WTC11 (cell line): ENCODE results near the gene NAV2. TPM values are rescaled to one million over a fixed set of nuclear protein-coding genes. Genes with fewer than 3 reads are reported as not detected.

ENCODE experiments used
- ATAC-seq: fragments of 200-7000 bp; cut with Tn5 transposase; 2 replicates; pipeline ENCODE4 v1.10.0; 2021; ENCODE audit warnings: mild to moderate bottlenecking, moderate library complexity
- CTCF ChIA-PET: fragments of 300-600 bp; sonication (Branson Sonifier 250); formaldehyde crosslinking; loops from one replicate; lab custom pipeline; 2021; ENCODE audit warnings: antibody characterized with exemption; lab: Charles Lee
- POLR2A ChIA-PET: fragments of 350-600 bp; sonication (Branson Sonifier 250); formaldehyde crosslinking; loops from one replicate; lab custom pipeline; 2021; ENCODE audit warnings: antibody characterized with exemption; lab: Charles Lee
- DNase-seq: peaks from one replicate; pipeline ENCODE4 v3.0.0; 2021; ENCODE audit warnings: low spot score
- H3K27ac Mint-ChIP-seq: 2 replicates; pipeline ENCODE4 v1.8.0; 2021; ENCODE audit warnings: mixed read lengths
- H3K27me3 Mint-ChIP-seq: 2 replicates; pipeline ENCODE4 v1.8.0; 2021; ENCODE audit warnings: low read depth, mild to moderate bottlenecking, moderate library complexity, mixed read lengths
- H3K36me3 Mint-ChIP-seq: 2 replicates; pipeline ENCODE4 v1.8.0; 2021; ENCODE audit warnings: mixed read lengths
- H3K4me1 Mint-ChIP-seq: 2 replicates; pipeline ENCODE4 v1.8.0; 2022; ENCODE audit warnings: mixed read lengths
- H3K4me3 Mint-ChIP-seq: 2 replicates; pipeline ENCODE4 v1.8.0; 2021; ENCODE audit warnings: mild to moderate bottlenecking, moderate library complexity, mixed read lengths
- H3K9me3 Mint-ChIP-seq: 2 replicates; pipeline ENCODE4 v1.8.0; 2021; ENCODE audit warnings: mixed read lengths
- FOXJ3 ChIP-seq: sonication (generic); formaldehyde crosslinking; IDR thresholded peaks from 2 replicates; pipeline ENCODE4 v1.9.0; 2021; ENCODE audit warnings: missing genetic modification reagents, mild to moderate bottlenecking, borderline replicate concordance
- FOXP1 ChIP-seq: sonication (generic); formaldehyde crosslinking; IDR thresholded peaks from 2 replicates; pipeline ENCODE4 v1.8.0; 2022; ENCODE audit warnings: missing genetic modification reagents, mild to moderate bottlenecking, moderate library complexity, borderline replicate concordance
- GRHL2 ChIP-seq: fragments of 250-450 bp; sonication (Bioruptor Pico); IDR thresholded peaks from 2 replicates; pipeline ENCODE4 v1.8.0; 2022; ENCODE audit warnings: mild to moderate bottlenecking, moderate library complexity; ENCODE audit not compliant: insufficient replicate concordance, severe bottlenecking
- GTF2I ChIP-seq: fragments of 250-450 bp; sonication (Bioruptor Pico); conservative IDR thresholded peaks from 2 replicates; pipeline ENCODE4 v1.4.0; 2021; ENCODE audit warnings: mild to moderate bottlenecking
- JUN ChIP-seq: sonication (generic); formaldehyde crosslinking; IDR thresholded peaks from 2 replicates; pipeline ENCODE4 v1.8.0; 2023; ENCODE audit warnings: mild to moderate bottlenecking, missing genetic modification reagents
- MXD4 ChIP-seq: fragments of 250-450 bp; sonication (Bioruptor Pico); IDR thresholded peaks from 2 replicates; pipeline ENCODE4 v1.8.0; 2021; ENCODE audit warnings: mild to moderate bottlenecking, moderate library complexity, borderline replicate concordance
- NFE2L1 ChIP-seq: sonication (generic); formaldehyde crosslinking; IDR thresholded peaks from 2 replicates; pipeline ENCODE4 v1.8.1; 2023; ENCODE audit warnings: missing genetic modification reagents
- RORB ChIP-seq: fragments of 250-450 bp; sonication (Bioruptor Pico); IDR thresholded peaks from 2 replicates; pipeline ENCODE4 v1.9.0; 2021; ENCODE audit warnings: mild to moderate bottlenecking
- TCF7 ChIP-seq: sonication (generic); formaldehyde crosslinking; IDR thresholded peaks from 2 replicates; pipeline ENCODE4 v1.8.0; 2022; ENCODE audit warnings: mild to moderate bottlenecking, low read depth, missing genetic modification reagents, moderate library complexity
- TEAD1 ChIP-seq: sonication (generic); formaldehyde crosslinking; IDR thresholded peaks from 2 replicates; pipeline ENCODE4 v1.8.0; 2022; ENCODE audit warnings: mild to moderate bottlenecking, missing genetic modification reagents
- ZNF396 ChIP-seq: fragments of 250-450 bp; sonication (Bioruptor Pico); IDR thresholded peaks from 2 replicates; pipeline ENCODE4 v1.8.0; 2021; ENCODE audit warnings: mild to moderate bottlenecking, moderate library complexity, borderline replicate concordance
- ZNF671 ChIP-seq: fragments of 250-450 bp; sonication (Bioruptor Pico); IDR thresholded peaks from 2 replicates; pipeline ENCODE4 v1.8.0; 2021; ENCODE audit warnings: mild to moderate bottlenecking
- total RNA-seq: library from RNA; stranded (reverse); gene quantifications from 3 replicates; pipeline ENCODE4 v1.2.3, GENCODE V29; 2021
- TF ChIP-seq, protein P1 (sequence below): sonication (generic); formaldehyde crosslinking; IDR thresholded peaks from 2 replicates; pipeline ENCODE4 v1.8.0; 2022; ENCODE audit warnings: mild to moderate bottlenecking, missing genetic modification reagents
- TF ChIP-seq, protein P2 (sequence below): fragments of 250-450 bp; sonication (Bioruptor Pico); IDR thresholded peaks from 2 replicates; pipeline ENCODE4 v1.9.0; 2021; ENCODE audit warnings: mild to moderate bottlenecking, borderline replicate concordance
- TF ChIP-seq, protein P3 (sequence below): sonication (generic); formaldehyde crosslinking; IDR thresholded peaks from 2 replicates; pipeline ENCODE4 v1.8.1; 2022; ENCODE audit warnings: low read depth, mild to moderate bottlenecking, moderate library complexity, missing genetic modification reagents, borderline replicate concordance
- TF ChIP-seq, protein P4 (sequence below): sonication (generic); formaldehyde crosslinking; IDR thresholded peaks from 2 replicates; pipeline ENCODE4 v1.8.1; 2022; ENCODE audit warnings: mild to moderate bottlenecking, moderate library complexity, missing genetic modification reagents
- TF ChIP-seq, protein P5 (sequence below): sonication (generic); formaldehyde crosslinking; conservative IDR thresholded peaks from 2 replicates; pipeline ENCODE4 v1.8.1; 2023; ENCODE audit warnings: mild to moderate bottlenecking, low read depth, missing genetic modification reagents, moderate library complexity
- TF ChIP-seq, protein P6 (sequence below): sonication (generic); formaldehyde crosslinking; IDR thresholded peaks from 2 replicates; pipeline ENCODE4 v1.8.1; 2023; ENCODE audit warnings: mild to moderate bottlenecking, missing genetic modification reagents
- TF ChIP-seq, protein P7 (sequence below): sonication (generic); formaldehyde crosslinking; IDR thresholded peaks from 2 replicates; pipeline ENCODE4 v1.8.0; 2022; ENCODE audit warnings: missing genetic modification reagents

Gene NAV2
- total RNA-seq, 1 experiment from 2014 or later = 42.8 TPM

DNA sequence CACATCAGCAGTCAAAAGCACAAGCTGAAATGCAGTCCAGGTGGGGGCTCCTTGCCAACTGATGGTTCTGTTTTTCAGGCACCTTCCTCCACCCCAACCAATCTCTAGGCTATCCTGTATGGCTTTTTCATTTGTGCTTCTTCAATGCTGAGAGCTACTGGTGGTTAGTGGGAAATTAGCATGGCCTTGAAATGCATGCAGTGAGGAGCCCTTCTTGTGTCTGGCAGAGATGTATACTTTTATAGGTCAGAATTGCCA, 167.4 kb downstream of the NAV2 start:
- peaks cover 20% of the 10 kb centered on the region for H3K4me1 Mint-ChIP-seq
- no peaks in the 10 kb centered on the region for H3K27me3 Mint-ChIP-seq
- H3K36me3 Mint-ChIP-seq = peaks cover 28% of the 10 kb centered on the region
- ATAC-seq (no peak), DNase-seq (no peak)
- no peaks in the 10 kb centered on the region for H3K9me3 Mint-ChIP-seq
- CTCF ChIA-PET = no interaction called here
- H3K4me3 Mint-ChIP-seq = no peak overlapping the region
- POLR2A ChIA-PET = no interaction called here
- H3K27ac Mint-ChIP-seq = no peak overlapping the region
- TF ChIP-seq, protein P1, sequence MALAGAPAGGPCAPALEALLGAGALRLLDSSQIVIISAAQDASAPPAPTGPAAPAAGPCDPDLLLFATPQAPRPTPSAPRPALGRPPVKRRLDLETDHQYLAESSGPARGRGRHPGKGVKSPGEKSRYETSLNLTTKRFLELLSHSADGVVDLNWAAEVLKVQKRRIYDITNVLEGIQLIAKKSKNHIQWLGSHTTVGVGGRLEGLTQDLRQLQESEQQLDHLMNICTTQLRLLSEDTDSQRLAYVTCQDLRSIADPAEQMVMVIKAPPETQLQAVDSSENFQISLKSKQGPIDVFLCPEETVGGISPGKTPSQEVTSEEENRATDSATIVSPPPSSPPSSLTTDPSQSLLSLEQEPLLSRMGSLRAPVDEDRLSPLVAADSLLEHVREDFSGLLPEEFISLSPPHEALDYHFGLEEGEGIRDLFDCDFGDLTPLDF (CRISPR knock-in tag) = no peak
- TF ChIP-seq, protein P2, sequence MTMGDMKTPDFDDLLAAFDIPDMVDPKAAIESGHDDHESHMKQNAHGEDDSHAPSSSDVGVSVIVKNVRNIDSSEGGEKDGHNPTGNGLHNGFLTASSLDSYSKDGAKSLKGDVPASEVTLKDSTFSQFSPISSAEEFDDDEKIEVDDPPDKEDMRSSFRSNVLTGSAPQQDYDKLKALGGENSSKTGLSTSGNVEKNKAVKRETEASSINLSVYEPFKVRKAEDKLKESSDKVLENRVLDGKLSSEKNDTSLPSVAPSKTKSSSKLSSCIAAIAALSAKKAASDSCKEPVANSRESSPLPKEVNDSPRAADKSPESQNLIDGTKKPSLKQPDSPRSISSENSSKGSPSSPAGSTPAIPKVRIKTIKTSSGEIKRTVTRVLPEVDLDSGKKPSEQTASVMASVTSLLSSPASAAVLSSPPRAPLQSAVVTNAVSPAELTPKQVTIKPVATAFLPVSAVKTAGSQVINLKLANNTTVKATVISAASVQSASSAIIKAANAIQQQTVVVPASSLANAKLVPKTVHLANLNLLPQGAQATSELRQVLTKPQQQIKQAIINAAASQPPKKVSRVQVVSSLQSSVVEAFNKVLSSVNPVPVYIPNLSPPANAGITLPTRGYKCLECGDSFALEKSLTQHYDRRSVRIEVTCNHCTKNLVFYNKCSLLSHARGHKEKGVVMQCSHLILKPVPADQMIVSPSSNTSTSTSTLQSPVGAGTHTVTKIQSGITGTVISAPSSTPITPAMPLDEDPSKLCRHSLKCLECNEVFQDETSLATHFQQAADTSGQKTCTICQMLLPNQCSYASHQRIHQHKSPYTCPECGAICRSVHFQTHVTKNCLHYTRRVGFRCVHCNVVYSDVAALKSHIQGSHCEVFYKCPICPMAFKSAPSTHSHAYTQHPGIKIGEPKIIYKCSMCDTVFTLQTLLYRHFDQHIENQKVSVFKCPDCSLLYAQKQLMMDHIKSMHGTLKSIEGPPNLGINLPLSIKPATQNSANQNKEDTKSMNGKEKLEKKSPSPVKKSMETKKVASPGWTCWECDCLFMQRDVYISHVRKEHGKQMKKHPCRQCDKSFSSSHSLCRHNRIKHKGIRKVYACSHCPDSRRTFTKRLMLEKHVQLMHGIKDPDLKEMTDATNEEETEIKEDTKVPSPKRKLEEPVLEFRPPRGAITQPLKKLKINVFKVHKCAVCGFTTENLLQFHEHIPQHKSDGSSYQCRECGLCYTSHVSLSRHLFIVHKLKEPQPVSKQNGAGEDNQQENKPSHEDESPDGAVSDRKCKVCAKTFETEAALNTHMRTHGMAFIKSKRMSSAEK (CRISPR knock-in tag) = no peak
- TF ChIP-seq, protein P3, sequence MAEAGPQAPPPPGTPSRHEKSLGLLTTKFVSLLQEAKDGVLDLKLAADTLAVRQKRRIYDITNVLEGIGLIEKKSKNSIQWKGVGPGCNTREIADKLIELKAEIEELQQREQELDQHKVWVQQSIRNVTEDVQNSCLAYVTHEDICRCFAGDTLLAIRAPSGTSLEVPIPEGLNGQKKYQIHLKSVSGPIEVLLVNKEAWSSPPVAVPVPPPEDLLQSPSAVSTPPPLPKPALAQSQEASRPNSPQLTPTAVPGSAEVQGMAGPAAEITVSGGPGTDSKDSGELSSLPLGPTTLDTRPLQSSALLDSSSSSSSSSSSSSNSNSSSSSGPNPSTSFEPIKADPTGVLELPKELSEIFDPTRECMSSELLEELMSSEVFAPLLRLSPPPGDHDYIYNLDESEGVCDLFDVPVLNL = no peak
- no peak for TF ChIP-seq RORB (CRISPR knock-in tag)
- TF ChIP-seq TEAD1 (CRISPR knock-in tag) = no peak
- TF ChIP-seq MXD4 (CRISPR knock-in tag) = no peak
- TF ChIP-seq GRHL2 = no peak
- TF ChIP-seq NFE2L1 (CRISPR knock-in tag) = no peak
- TF ChIP-seq FOXJ3 (CRISPR knock-in tag) = no peak
- no peak for TF ChIP-seq GTF2I
- TF ChIP-seq, protein P4, sequence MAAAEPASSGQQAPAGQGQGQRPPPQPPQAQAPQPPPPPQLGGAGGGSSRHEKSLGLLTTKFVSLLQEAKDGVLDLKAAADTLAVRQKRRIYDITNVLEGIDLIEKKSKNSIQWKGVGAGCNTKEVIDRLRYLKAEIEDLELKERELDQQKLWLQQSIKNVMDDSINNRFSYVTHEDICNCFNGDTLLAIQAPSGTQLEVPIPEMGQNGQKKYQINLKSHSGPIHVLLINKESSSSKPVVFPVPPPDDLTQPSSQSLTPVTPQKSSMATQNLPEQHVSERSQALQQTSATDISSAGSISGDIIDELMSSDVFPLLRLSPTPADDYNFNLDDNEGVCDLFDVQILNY (CRISPR knock-in tag) = no peak
- TF ChIP-seq, protein P5, sequence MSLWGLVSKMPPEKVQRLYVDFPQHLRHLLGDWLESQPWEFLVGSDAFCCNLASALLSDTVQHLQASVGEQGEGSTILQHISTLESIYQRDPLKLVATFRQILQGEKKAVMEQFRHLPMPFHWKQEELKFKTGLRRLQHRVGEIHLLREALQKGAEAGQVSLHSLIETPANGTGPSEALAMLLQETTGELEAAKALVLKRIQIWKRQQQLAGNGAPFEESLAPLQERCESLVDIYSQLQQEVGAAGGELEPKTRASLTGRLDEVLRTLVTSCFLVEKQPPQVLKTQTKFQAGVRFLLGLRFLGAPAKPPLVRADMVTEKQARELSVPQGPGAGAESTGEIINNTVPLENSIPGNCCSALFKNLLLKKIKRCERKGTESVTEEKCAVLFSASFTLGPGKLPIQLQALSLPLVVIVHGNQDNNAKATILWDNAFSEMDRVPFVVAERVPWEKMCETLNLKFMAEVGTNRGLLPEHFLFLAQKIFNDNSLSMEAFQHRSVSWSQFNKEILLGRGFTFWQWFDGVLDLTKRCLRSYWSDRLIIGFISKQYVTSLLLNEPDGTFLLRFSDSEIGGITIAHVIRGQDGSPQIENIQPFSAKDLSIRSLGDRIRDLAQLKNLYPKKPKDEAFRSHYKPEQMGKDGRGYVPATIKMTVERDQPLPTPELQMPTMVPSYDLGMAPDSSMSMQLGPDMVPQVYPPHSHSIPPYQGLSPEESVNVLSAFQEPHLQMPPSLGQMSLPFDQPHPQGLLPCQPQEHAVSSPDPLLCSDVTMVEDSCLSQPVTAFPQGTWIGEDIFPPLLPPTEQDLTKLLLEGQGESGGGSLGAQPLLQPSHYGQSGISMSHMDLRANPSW (CRISPR knock-in tag) = no peak
- TF ChIP-seq, protein P6, sequence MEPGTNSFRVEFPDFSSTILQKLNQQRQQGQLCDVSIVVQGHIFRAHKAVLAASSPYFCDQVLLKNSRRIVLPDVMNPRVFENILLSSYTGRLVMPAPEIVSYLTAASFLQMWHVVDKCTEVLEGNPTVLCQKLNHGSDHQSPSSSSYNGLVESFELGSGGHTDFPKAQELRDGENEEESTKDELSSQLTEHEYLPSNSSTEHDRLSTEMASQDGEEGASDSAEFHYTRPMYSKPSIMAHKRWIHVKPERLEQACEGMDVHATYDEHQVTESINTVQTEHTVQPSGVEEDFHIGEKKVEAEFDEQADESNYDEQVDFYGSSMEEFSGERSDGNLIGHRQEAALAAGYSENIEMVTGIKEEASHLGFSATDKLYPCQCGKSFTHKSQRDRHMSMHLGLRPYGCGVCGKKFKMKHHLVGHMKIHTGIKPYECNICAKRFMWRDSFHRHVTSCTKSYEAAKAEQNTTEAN = no peak
- no peak for TF ChIP-seq ZNF671 (CRISPR knock-in tag)
- no peak for TF ChIP-seq ZNF396

DNA sequence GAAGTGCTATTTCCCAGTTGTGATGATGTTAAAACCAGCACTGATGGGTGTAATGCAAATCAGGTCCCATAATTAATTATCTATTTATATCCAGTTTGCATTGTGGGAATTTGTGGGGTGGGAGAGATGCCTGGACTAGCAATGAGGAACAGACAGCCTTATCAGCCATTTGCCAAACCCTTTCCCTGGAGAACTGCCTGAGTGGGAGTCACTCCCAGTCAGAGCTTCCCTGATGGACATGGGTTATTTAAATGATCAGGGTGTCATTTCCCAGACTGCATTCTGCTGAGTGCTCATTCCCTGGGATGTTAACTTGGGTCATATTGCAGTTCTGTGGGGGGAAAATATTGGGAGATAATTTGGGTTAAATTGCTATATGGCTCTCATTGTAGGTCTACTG, 168.5 kb downstream of the NAV2 start:
- H3K9me3 Mint-ChIP-seq = no peaks in the 10 kb centered on the region
- H3K4me3 Mint-ChIP-seq = no peak overlapping the region
- H3K4me1 Mint-ChIP-seq = peaks cover 20% of the 10 kb centered on the region
- H3K27me3 Mint-ChIP-seq = no peaks in the 10 kb centered on the region
- POLR2A ChIA-PET = no interaction called here
- H3K27ac Mint-ChIP-seq = no peak overlapping the region
- peaks cover 33% of the 10 kb centered on the region for H3K36me3 Mint-ChIP-seq
- ATAC-seq = no peak
- CTCF ChIA-PET = no interaction called here
- DNase-seq = no peak
- TF ChIP-seq, protein P7, sequence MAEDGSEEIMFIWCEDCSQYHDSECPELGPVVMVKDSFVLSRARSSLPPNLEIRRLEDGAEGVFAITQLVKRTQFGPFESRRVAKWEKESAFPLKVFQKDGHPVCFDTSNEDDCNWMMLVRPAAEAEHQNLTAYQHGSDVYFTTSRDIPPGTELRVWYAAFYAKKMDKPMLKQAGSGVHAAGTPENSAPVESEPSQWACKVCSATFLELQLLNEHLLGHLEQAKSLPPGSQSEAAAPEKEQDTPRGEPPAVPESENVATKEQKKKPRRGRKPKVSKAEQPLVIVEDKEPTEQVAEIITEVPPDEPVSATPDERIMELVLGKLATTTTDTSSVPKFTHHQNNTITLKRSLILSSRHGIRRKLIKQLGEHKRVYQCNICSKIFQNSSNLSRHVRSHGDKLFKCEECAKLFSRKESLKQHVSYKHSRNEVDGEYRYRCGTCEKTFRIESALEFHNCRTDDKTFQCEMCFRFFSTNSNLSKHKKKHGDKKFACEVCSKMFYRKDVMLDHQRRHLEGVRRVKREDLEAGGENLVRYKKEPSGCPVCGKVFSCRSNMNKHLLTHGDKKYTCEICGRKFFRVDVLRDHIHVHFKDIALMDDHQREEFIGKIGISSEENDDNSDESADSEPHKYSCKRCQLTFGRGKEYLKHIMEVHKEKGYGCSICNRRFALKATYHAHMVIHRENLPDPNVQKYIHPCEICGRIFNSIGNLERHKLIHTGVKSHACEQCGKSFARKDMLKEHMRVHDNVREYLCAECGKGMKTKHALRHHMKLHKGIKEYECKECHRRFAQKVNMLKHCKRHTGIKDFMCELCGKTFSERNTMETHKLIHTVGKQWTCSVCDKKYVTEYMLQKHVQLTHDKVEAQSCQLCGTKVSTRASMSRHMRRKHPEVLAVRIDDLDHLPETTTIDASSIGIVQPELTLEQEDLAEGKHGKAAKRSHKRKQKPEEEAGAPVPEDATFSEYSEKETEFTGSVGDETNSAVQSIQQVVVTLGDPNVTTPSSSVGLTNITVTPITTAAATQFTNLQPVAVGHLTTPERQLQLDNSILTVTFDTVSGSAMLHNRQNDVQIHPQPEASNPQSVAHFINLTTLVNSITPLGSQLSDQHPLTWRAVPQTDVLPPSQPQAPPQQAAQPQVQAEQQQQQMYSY (CRISPR knock-in tag) = no peak
- TF ChIP-seq TCF7 (no peak), FOXP1 (CRISPR knock-in tag) (no peak), JUN (CRISPR knock-in tag) (no peak)
